ENCODE results near the gene SOCS7.

The SOCS7 gene

GRCh38 chr17:38443356-38444031, 91.8 kb downstream of the SOCS7 start:
- DNase-seq, result no peak

DNA sequence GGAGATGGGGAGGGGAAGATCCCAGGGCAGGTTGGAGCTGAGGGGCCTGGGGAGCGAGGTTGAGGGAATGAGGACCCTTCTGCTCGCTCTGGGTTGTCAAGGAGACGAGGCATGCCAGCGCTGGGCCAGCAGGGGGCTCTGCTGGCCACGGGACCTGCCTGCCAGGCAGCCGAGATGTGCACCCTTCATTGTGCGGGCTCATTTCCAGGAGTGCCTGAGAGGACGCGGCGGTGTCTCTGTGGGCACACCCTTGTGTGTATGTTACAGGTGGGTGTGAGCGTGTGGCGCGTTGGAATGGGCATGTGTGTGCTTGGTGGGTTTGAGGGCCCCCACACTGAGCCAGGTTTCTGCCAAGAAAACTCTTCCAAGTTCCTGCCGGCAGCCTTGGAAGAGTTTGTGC, 92.5 kb downstream of the SOCS7 start:
- peak; percentile 66 for DNase-seq

DNA sequence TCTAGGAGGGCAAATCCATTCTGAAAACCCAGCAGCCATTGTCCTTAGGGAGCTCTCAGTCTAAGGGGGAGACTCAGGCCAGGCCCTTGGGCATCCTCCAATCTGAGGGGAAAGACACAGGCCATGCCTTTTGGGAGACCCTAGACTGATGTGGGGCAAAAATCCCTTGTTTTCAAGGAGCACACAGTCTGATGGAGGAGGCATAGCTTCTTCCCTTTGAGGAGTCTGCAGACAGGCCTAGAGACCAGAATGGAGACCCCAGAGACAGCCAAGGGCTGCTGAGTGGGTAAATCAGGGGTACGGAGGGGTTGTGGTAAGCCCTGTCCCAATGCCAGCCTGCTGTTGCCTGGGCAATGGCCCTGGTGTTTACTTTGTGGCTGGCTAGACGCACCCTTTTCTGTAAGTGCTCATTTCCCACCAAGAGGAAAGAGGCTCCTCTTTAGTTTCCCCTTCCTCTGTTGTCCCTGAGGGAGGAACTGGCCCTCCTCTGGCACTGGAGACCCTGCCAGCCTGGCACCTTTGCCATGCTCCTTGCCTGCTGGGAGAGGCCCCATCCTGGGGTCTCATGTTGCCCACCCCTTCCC, 96.0 kb downstream of the SOCS7 start:
- no peak for DNase-seq

DNA sequence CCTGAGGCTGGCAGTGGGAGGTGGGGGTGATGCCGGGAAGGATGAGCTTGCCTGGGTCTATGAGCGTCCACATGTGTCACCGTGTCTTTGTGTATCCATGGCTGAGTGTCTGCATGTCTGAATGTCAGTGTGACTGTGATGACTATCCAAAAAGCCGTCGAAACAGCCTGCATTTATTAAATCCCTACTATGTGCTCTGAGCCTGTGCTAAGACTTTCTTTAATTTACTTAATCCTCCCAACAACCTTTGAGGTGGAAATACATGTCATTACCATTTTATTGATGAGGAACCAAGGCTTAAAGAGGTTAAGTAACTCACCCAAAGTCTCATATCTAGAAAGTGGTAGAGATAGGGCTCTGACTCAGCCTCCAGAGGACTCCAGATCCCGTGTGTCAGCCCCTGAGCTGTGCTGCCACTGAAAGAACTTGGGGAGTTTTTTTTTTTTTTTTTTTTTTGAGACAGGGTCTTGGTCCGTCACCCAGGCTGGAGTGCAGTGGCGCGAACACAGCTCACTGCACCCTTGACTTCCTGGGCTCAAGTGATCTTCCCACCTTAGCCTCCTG, 96.6 kb downstream of the SOCS7 start:
- no peak for DNase-seq

GRCh38 chr17:38449364-38449763, 97.7 kb downstream of the SOCS7 start:
- no peak for DNase-seq

DNA sequence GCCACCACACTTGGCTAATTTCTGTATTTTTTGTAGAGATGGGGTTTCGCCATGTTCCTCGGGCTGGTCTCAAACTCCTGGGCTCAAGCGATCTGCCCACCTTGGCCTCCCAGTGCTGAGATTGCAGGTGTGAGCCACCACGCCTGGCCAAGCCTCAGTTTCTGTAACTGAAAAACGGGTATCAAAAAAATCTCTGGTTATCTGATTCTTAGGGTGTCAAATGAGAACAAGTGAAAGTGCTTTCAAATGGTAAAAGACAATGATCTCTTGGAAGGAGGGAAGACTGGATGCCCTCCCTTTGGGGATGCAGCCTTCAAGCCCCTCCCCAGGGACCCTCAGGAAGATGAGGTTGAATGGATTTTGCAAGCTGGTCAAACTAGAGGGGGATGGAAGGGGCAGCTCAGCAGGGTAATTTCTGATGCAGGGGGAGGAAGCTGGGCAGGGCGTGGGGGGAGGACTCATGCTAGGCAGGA, 98.9 kb downstream of the SOCS7 start:
- DNase-seq, result no peak

DNA sequence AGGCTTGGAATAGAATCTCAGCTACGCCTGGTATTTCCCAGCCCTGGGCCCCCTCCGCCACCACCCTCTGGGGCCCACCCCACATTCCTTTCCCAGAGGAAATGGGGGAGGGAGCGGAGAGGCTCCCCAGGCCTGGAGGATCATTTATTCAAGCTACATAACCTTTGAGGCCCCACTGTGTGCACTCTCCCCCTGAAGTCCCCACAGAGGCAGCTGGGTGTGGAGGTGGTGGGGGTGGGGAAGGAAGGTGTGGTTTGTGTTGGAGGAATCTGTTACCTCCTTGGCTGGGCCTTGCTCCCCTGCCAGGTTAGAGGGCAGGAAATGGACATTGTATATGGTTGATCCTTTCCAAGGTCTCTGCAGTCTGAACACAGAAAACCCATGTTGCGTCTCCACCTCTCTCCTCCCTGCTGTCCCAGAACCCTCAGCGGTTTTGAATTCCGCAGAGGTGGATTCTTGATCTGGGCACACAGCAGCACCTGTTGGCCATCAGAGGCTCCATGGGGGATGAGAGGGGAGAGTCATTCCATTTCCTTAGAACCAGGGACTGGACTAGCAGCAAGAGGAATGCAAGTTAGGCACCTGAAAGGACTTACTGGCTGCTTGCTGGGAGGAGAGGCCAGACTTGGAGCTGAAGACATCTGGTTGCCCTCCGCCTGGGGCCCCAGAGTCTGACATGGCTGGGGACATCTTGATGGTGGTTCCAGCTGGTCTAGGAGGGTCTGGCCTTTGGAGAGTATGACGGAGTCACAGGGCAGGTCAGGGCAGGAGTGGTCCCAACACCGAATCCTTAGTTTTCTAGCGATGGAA, 99.6 kb downstream of the SOCS7 start:
- DNase-seq, result no peak

DNA sequence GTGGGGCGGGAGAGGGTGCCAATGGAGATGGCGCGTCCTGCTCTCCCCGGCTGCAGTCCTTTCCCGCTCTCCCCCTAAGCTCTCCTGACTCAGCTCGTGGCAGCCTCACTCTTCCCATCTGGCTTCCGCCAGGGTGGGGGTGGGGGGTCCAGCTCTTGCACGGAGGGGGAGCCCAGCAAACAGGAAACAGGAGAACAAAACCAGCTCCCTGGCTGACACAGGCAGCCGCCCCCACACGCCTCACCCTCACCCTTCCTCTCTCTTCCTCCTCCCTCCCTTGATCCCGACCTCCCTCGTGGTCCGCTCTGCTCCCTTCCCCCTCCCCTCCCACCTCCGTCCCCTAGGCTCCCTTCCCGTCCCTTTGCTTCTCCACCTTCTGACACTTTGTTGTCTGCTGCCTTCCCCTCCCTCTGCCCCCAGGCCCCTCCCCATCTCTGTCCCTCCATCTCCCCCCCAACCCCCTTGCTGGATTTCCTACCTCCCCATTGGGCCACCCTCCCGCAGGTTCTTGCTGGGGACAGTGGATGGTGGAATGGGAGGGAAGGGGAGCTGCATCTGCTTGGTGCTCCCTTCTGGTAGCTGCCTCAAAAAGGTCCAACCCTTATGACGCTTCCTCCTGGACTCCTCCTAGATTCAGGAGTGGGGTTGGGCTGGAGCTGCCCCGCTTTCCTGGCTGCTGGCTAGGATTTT, 100.3 kb downstream of the SOCS7 start:
- no peak for DNase-seq

- DNase-seq, result no peak
Observed at GRCh38 chr17:38452719-38453118, 101.1 kb downstream of the SOCS7 start.

- no peak for DNase-seq
Observed at GRCh38 chr17:38453951-38454421, 102.3 kb downstream of the SOCS7 start.

- DNase-seq, result no peak
Observed at GRCh38 chr17:38454532-38454931, 102.9 kb downstream of the SOCS7 start.
